Immature natural killer cell (primary cell): ENCODE measurements around the gene TMEM61. TPM values are rescaled to one million over a fixed set of nuclear protein-coding genes. Genes with fewer than 3 reads are reported as not detected.
"Not testable (repeated sequence)": the region's sequence is repeated elsewhere in the genome, so short reads cannot be mapped to it uniquely, and the experiment has no call there.

Experiments
- DNase-seq, 3 donors: peaks; one replicate each; pipeline ENCODE4 v3.0.0; 2022; ENCODE audit warnings: mixed read lengths in 1 of 3
- H3K27ac Mint-ChIP-seq, 6 donors: one replicate each; pipeline ENCODE4 v1.8.0; 2020; ENCODE audit warnings: mixed read lengths in 6 of 6, mild to moderate bottlenecking in 5 of 6, inconsistent platforms in 4 of 6, moderate library complexity in 3 of 6
- H3K27me3 Mint-ChIP-seq, 3 donors: one replicate each; pipeline ENCODE4 v1.8.0; 2020 to 2021; ENCODE audit warnings: low read depth in 3 of 3, mild to moderate bottlenecking in 3 of 3, mixed read lengths in 3 of 3, moderate library complexity in 3 of 3, inconsistent platforms in 1 of 3
- H3K36me3 Mint-ChIP-seq, 3 donors: one replicate each; pipeline ENCODE4 v1.8.0; 2020; ENCODE audit warnings: mixed read lengths in 3 of 3, inconsistent platforms in 2 of 3, mild to moderate bottlenecking in 2 of 3
- H3K4me1 Mint-ChIP-seq, 2 donors: one replicate each; pipeline ENCODE4 v1.8.0; 2020; ENCODE audit warnings: inconsistent platforms in 2 of 2, mild to moderate bottlenecking in 2 of 2, mixed read lengths in 2 of 2, moderate library complexity in 1 of 2
- H3K4me3 Mint-ChIP-seq, 5 donors: one replicate each; pipeline ENCODE4 v1.8.0; 2020; ENCODE audit warnings: mild to moderate bottlenecking in 5 of 5, mixed read lengths in 5 of 5, inconsistent platforms in 3 of 5, moderate library complexity in 3 of 5
- H3K9me3 Mint-ChIP-seq, 6 donors: one replicate each; pipeline ENCODE4 v1.8.0; 2020; ENCODE audit warnings: mild to moderate bottlenecking in 6 of 6, mixed read lengths in 6 of 6, inconsistent platforms in 4 of 6, moderate library complexity in 3 of 6
- polyA plus RNA-seq, 3 donors: library from polyadenylated mRNA; unstranded; fragments of 300-500 nt; fragmentation: Illumina TruSeq; gene quantifications; one replicate each; pipeline ENCODE4 v1.2.3, GENCODE V29; 2021

Gene TMEM61
- polyA plus RNA-seq, result not detected

DNA sequence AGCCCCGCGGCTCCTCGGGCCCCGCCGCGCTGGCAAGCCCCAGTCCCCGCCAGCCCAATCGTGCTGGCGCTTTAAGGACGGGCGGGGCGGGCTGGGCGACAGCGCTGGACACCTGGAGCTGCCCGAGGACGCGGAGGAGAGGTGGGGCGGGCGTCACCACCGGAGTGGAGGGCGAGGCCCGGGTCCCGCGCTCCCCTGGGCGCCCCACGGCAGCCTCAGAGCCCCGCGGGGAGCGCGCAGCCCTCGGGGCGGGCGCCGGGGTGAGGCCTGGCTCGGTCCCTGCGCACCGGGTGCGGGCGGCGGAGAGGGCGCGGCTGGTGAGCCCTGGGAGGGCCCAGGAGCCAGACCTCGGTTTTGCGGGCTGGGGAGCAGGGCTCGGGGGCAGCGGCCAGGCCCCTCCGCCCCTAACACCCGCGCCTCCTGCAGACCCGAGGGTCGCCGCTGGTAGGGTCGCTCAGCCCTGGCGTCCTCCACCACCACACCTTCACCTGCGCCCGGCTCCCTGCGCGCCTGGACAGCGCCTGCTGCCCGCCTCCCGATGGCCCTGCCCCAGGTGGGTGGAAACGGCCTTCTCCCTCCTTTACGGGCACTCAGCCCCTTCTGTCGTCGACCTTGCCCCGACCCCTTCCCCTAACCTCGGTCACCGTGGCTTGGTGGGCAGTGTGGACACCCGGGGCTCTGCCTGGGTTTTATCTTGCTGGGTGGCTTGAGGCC is at the start of gene TMEM61:
TSS of gene TMEM61 (plus strand) at position 101 of the 714 bp plus-strand sequence. CDS start at position 539, 438 bp downstream.
- no peaks in the 10 kb centered on the region for H3K4me1 Mint-ChIP-seq
- no peak for DNase-seq
- no peaks in the 10 kb centered on the region for H3K36me3 Mint-ChIP-seq
- H3K27me3 Mint-ChIP-seq, result peaks cover 0 to 19% (median 9%) of the 10 kb centered on the region in 3 donors
- H3K27ac Mint-ChIP-seq, result no peak within 1 kb of the TSS
- no peaks in the 10 kb centered on the region for H3K9me3 Mint-ChIP-seq
- no peak within 1 kb of the TSS for H3K4me3 Mint-ChIP-seq

DNA sequence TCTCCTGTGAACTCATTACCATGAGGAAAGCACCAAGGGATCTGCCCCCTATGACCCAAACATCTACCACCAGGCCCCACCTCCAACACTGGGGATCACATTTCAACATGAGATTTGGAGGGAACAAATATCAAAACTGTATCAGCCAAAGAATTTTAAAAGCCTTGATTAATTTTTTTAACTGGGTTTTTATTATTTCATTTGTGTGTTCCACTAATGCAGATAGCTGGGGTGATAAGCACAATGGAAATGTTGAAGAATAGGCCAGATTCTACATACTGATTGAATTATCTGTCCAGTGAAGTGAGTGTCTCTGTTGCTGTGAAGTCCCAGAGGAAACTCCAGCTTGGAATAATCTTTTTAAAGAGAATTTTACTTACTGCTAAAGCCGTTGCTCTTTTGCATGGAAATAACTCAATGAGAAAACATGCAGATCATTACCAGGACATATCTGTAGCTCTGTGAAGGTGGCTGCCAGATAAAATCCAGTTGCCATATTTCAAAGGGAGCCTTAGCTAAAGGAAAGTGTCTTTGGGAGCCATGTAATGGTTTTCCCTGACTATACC is 49.1 kb upstream of the TMEM61 start:
- Mint-ChIP-seq H3K4me3 (no peak overlapping the region), H3K9me3 (peaks cover 0 to 2% (median 0%) of the 10 kb centered on the region in 6 donors), H3K27ac (no peak overlapping the region), H3K36me3 (no peaks in the 10 kb centered on the region), H3K27me3 (peaks cover 0 to 17% (median 9%) of the 10 kb centered on the region in 3 donors), H3K4me1 (no peaks in the 10 kb centered on the region)
- DNase-seq, result no peak

DNA sequence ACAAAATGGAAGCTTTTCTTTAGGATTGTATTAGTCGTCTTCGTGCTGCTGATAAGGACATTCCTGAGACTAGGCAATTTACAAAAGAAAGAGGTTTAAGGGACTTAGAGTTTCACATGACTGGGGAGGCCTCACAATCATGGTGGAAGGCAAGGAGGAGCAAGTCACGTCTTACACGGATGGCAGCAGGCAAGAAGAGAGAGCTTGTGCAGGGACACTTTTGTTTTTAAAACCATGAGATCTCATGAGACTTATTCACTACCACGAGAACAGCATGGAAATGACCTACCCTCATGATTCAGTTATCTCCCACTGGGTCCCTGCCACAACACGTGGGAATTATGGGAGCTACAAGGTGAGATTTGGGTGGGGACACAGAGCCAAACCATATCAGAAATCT is 46.3 kb upstream of the TMEM61 start:
- H3K9me3 Mint-ChIP-seq, H3K4me3 Mint-ChIP-seq, H3K36me3 Mint-ChIP-seq, H3K27ac Mint-ChIP-seq, H3K4me1 Mint-ChIP-seq, DNase-seq: not testable (repeated sequence)
- peaks cover 2 to 17% (median 9%) of the 10 kb centered on the region in 3 donors for H3K27me3 Mint-ChIP-seq

DNA sequence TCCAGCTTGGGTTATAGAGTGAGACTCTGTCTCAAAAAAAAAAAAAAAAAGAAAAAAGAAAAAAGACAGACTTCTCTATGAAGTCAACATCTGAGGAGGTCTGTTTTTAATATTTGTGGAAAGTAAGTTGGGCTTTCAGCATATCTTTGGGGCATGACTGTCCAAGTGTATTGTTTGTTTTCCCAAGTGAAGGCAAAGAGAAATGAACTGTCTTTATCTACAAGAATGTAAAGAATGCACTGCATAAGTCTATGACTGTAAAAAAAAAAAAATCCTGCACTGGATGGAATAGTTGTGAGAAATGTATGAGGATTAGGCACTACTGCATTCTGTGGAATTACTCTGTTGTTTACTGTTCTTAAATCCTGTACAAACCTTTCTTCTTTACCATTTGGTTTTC is 45.6 kb upstream of the TMEM61 start:
- peaks cover 0 to 2% (median 0%) of the 10 kb centered on the region in 6 donors for H3K9me3 Mint-ChIP-seq
- no peak for DNase-seq

DNA sequence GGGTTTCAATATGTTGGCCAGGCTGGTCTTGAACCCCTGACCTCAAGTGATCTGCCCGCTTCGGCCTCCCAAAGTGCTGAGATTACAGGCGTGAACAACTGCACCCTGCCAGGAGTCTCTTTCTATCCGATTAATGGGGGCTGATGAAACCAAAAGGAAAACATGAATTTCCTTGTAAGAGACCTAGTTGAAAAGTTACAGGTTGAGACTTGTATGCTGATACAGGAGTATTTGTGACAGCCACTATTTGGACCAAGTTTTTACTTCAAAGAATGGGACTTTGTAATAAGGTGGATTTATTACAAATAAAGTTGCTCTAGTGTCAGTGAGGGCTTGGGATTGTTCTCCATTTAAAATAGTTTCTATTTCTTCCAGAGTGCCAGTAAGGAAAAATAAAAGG is 43.6 kb upstream of the TMEM61 start:
- Mint-ChIP-seq H3K36me3 (no peaks in the 10 kb centered on the region), H3K4me3 (no peak overlapping the region), H3K4me1 (no peaks in the 10 kb centered on the region), H3K27me3 (peaks cover 2 to 17% (median 8%) of the 10 kb centered on the region in 3 donors), H3K9me3 (peaks cover 0 to 2% (median 0%) of the 10 kb centered on the region in 6 donors), H3K27ac (no peak overlapping the region)
- no peak for DNase-seq

More for the DNA sequence above, 45.6 kb upstream of the TMEM61 start:
- Mint-ChIP-seq H3K4me1 (no peaks in the 10 kb centered on the region), H3K27me3 (peaks cover 2 to 17% (median 9%) of the 10 kb centered on the region in 3 donors), H3K4me3 (no peak overlapping the region), H3K36me3 (no peaks in the 10 kb centered on the region), H3K27ac (no peak overlapping the region)

DNA sequence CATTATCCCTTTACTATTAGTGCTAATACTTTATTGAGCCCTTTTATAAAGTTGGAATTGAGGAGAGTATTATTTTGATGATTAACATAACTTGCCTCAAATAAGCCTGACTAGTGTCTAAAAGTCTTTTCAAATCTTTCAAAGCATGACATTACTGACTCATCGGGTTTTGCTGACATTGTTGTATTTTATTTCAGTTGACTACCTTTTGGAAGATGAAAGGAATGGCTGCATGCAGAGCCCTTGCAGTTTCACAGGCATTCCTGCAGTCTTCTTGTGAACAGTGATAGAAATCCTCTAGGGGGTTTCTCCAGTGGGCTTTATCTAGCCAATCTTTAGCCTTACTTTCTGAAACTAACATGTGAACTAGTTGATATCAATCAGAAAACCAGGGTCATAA is 43.0 kb upstream of the TMEM61 start:
- Mint-ChIP-seq H3K36me3 (no peaks in the 10 kb centered on the region), H3K27ac (no peak overlapping the region), H3K4me3 (no peak overlapping the region), H3K4me1 (no peaks in the 10 kb centered on the region), H3K27me3 (peaks cover 2 to 17% (median 9%) of the 10 kb centered on the region in 3 donors), H3K9me3 (peaks cover 0 to 2% (median 0%) of the 10 kb centered on the region in 6 donors)
- DNase-seq, result no peak

DNA sequence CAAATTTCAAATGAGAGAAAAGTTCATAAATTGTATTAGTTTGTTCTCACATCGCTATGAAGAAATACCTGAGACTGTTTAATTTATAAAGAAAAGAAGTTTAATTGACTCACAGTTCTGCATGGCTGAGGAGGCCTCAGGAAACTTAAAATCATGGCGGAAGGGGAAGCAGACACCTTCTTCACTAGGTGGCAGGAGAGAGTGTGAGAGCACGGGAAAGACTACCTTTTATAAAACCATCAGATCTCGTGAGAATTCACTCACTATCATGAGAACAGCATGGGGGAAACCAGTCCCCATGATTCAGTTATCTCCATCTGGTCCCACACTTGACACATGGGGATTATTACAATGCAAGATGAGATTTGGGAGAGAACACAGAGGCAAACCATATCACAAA is 41.5 kb upstream of the TMEM61 start:
- not testable (repeated sequence) for H3K27ac Mint-ChIP-seq, H3K4me3 Mint-ChIP-seq, DNase-seq, H3K4me1 Mint-ChIP-seq, H3K36me3 Mint-ChIP-seq, H3K9me3 Mint-ChIP-seq
- peaks cover 2 to 18% (median 10%) of the 10 kb centered on the region in 3 donors for H3K27me3 Mint-ChIP-seq

DNA sequence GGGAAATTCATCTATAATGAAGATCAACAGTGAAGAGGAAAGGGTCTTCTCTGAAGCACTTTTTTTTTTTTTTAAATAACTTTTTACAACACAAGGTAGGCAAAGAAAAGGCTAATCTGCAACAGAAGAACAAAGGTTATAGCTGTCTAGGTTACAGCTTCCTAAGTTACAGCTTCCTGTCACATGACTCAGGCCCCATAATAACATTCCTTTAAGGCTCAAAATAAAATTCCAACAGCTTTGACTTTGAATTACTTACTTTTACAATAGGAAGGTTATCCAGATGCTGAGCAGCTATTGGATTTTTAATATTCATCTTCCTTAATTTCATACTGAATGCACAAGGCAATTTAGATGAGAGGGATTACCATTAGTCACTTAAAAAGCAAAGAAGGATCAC is 40.4 kb upstream of the TMEM61 start:
- Mint-ChIP-seq H3K4me1 (peaks cover under 1 to 3% of the 10 kb centered on the region in 2 donors), H3K9me3 (no peaks in the 10 kb centered on the region), H3K27ac (no peak overlapping the region), H3K36me3 (no peaks in the 10 kb centered on the region), H3K27me3 (peaks cover 2 to 17% (median 7%) of the 10 kb centered on the region in 3 donors), H3K4me3 (no peak overlapping the region)
- no peak for DNase-seq

DNA sequence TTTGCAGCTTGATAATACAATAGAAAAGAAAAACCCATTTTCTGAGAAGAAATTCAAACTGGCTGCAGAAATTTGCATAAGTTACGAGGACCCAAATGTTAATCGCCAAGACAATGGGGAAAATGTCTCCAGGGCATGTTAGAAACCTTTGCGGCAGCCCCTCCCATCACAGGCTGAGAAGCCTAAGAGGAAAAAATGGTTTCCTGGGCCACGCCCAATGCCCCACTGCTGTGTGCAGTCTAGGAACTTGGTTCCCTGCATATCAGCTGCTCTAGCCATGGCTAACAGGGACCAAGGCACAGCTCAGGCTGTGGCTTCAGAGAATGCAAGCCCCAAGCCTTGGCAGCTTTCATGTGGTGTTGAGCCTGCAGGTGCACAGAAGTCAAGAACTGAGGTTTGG is 37.5 kb upstream of the TMEM61 start:
- Mint-ChIP-seq H3K9me3 (no peaks in the 10 kb centered on the region), H3K4me3 (no peak overlapping the region), H3K4me1 (peaks cover 6 to 7% of the 10 kb centered on the region in 2 donors), H3K27ac (no peak overlapping the region), H3K27me3 (peaks cover 2 to 5% (median 2%) of the 10 kb centered on the region in 3 donors), H3K36me3 (no peaks in the 10 kb centered on the region)
- no peak for DNase-seq

DNA sequence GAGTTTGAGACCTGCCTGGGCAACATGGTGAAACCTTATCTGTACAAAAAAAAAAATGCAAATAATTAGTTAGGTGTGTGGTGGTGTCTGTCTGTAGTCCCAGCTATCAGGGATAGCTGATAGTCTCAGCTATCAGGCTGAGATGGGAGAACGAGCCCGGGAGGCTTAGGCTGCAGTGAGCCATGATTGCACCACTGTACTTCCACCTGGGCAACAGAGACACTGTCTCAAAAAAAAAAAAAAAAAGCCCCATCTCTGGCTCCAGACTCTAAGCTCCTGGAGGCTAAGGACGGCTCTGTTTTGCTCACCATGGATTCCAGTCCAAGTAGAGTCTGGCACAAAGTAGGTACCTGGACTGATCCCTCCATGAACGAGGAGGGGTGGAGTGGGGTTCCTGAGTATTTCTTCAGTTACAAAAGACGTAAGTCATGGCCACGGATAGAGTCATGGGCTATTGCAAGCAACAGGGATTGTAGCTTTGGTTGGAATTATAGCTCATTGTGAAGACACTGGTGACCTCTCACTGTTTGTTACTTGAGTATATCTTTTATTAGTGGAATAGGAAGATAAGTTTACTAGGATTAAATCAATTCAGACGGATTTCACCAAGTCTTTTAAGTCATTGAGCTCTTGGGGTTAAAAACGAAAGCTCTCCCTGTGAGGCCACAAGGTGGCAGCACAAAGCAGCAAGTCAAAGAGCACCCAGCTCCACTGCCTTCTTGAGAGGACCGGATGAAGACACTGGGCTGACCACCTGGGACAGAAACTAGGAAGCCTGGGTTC is 35.6 kb upstream of the TMEM61 start:
- Mint-ChIP-seq H3K9me3 (no peaks in the 10 kb centered on the region), H3K4me3 (peak overlapping the region in 2 of 5 donors; percentile 18 to 36), H3K36me3 (no peaks in the 10 kb centered on the region), H3K27me3 (peaks cover 0 to 7% (median 2%) of the 10 kb centered on the region in 3 donors), H3K4me1 (peaks cover 6 to 7% of the 10 kb centered on the region in 2 donors), H3K27ac (peak overlapping the region in 1 of 6 donors; percentile 78)
- peak; percentile 55 to 65 (median 62) for DNase-seq

DNA sequence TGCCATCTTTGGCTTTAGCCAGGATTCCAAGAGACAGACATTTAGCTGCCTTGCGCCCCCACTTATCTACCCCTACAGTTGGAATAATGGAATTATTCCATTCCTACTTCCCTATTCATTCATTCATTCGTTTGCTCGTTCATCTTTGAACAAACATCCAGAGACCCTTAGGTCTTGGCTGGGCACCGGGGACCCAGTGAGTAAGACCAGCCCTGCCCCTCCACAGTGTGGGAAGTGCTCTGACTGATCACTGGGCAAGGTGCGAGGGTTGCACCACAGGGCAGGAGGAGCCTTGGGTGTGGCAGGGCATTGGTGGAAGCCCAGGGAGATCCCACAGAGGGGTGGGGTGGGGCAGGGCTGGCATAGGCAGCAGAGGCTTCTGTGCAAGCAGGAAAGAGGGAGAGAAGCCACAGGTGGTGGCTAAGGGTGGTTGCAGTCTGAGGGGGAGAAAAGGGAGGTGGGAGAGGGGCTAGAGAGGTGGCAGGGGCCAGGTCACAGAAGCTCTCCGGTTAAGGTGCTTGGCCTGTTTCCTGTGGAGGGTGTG is 35.0 kb upstream of the TMEM61 start:
- Mint-ChIP-seq H3K4me1 (peaks cover 12 to 14% of the 10 kb centered on the region in 2 donors), H3K4me3 (peak overlapping the region in 2 of 5 donors; percentile 18 to 36), H3K36me3 (no peaks in the 10 kb centered on the region), H3K27me3 (peaks cover 0 to 10% (median 4%) of the 10 kb centered on the region in 3 donors), H3K27ac (peak overlapping the region in 2 of 6 donors; percentile 40 to 78), H3K9me3 (no peaks in the 10 kb centered on the region)
- no peak for DNase-seq

DNA sequence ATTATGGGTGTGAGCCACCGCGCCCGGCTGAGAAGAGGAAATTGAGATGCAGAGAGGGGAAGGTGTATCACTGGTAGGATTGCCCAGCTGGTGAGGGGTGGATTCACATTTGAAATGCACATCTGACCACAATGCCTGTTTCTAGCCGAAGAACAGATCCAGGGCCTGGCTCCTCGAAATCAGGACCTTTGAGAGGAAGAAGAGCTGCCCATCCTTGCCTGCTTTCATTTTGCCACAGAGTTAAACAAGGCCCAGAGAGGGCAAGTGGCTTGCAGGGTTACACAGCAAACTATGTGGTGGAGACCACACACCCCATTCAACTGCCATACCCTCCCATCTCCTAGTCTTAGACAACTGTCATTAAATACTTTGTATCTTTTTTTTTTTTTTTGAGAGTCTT is 32.9 kb upstream of the TMEM61 start:
- no peaks in the 10 kb centered on the region for H3K9me3 Mint-ChIP-seq
- peaks cover 0 to 11% (median 3%) of the 10 kb centered on the region in 3 donors for H3K27me3 Mint-ChIP-seq
- no peak overlapping the region for H3K27ac Mint-ChIP-seq
- H3K4me1 Mint-ChIP-seq, result peaks cover 14 to 18% of the 10 kb centered on the region in 2 donors
- H3K36me3 Mint-ChIP-seq, result no peaks in the 10 kb centered on the region
- no peak for DNase-seq
- no peak overlapping the region for H3K4me3 Mint-ChIP-seq

DNA sequence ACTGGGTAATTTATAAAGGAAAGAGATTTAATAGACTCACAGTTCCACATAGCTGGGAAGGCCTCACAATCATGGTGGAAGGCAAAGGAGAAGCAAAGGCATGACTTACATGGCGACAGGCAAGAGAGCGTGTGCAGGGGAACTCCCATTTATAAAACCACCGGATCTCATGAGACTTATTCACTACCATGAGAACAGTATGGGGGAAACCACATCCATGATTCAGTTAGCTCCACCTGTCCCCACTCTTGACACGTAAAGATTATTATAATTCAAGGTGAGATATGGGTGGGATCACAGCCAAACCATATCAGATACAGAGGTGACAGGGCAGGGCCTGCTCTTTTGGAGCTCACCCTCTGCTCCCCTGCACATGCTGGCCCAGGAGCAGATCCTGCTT is 31.4 kb upstream of the TMEM61 start:
- peaks cover 14 to 18% of the 10 kb centered on the region in 2 donors for H3K4me1 Mint-ChIP-seq

More for the DNA sequence above, 31.4 kb upstream of the TMEM61 start:
- Mint-ChIP-seq H3K4me3 (no peak overlapping the region), H3K27ac (no peak overlapping the region), H3K27me3 (peaks cover 0 to 9% (median 2%) of the 10 kb centered on the region in 3 donors), H3K9me3 (no peaks in the 10 kb centered on the region), H3K36me3 (no peaks in the 10 kb centered on the region)
- DNase-seq, result no peak
